Cardiac fibroblast (primary cell): ENCODE data around the gene TUBA8.
A peak's percentile ranks its signal among the peaks of the same experiment; 100 is the strongest.
"Not testable (repeated sequence)": the region's sequence is repeated elsewhere in the genome, so short reads cannot be mapped to it uniquely, and the experiment has no call there.

Experiments used
- DNase-seq, 2 donors: peaks; one replicate each; pipeline versions ENCODE4 v3.0.0 to v3.0.0-alpha.2; 2010; ENCODE audit warnings: low read depth in 2 of 2
- H3K4me3 ChIP-seq, 2 donors: replicated peaks in 1 of 2; 1 replicate in 1 of 2; 2 replicates in 1 of 2; pipeline ENCODE4 v1.5.1; 2011; ENCODE audit warnings: low read depth in 2 of 2, low read length in 2 of 2, mild to moderate bottlenecking in 2 of 2, moderate library complexity in 1 of 2
- TF ChIP-seq, protein P1 (sequence below): IDR thresholded peaks from one replicate; pipeline ENCODE4 v1.5.1; 2011; ENCODE audit warnings: low read depth, mild to moderate bottlenecking, low read length, inconsistent platforms

TUBA8 gene

DNA sequence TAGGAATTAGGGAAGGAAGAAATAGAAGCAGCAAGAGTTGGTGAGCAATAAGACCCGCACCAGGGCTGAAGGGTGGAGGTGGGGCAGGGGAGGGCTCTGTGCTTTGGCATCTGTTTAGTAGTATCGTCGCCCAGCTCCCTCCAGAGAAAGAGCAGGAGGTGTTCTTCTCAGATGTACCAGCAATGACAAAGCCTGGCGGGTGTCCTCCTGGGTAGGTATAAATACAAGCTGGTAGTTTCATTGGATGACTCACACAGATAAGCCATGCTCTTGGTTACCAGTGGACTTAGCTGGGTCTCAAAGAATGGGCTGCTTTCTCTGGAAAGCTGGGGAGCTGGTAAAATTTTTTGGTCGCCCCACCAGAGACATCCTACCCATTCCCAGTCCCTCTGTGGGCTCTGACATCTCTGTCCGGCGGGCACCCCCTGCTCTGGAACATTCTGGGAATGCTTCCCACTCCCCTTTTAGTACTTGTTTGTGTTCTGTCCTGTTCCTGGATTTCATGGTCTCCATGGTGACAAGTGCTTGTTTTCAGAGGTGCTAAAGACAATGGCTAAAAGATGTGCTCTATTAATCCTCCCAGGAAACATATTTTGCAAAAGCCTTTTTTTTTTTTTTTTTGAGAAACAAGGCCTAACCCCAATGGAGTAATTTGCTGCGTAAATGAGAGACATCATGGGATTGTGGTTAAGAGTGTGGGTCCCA is 15.4 kb upstream of the TUBA8 start:
- no peak for DNase-seq
- no peak overlapping the region for H3K4me3 ChIP-seq
- TF ChIP-seq, protein P1, sequence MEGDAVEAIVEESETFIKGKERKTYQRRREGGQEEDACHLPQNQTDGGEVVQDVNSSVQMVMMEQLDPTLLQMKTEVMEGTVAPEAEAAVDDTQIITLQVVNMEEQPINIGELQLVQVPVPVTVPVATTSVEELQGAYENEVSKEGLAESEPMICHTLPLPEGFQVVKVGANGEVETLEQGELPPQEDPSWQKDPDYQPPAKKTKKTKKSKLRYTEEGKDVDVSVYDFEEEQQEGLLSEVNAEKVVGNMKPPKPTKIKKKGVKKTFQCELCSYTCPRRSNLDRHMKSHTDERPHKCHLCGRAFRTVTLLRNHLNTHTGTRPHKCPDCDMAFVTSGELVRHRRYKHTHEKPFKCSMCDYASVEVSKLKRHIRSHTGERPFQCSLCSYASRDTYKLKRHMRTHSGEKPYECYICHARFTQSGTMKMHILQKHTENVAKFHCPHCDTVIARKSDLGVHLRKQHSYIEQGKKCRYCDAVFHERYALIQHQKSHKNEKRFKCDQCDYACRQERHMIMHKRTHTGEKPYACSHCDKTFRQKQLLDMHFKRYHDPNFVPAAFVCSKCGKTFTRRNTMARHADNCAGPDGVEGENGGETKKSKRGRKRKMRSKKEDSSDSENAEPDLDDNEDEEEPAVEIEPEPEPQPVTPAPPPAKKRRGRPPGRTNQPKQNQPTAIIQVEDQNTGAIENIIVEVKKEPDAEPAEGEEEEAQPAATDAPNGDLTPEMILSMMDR, result no peak

DNA sequence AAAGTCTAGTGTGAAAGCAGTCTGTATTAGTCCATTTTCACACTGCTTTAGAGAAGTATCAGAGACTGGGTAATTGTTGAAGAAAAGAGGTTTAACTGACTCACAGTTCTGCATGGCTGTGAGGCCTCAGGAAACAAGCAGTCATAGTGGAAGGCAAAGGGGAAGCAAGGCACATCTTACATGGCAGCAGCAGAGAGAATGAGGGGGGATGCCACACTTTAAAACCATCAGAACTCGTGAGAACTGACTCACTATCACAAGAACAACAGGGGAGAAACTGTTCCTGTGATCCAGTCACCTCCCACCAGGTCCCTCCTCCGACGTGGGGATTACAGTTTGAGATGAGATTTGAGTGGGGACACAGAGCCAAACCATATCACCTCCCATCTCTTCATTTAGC is 13.8 kb upstream of the TUBA8 start:
- TF ChIP-seq, protein P1, result no peak
- no peak for DNase-seq
- no peak overlapping the region for H3K4me3 ChIP-seq

DNA sequence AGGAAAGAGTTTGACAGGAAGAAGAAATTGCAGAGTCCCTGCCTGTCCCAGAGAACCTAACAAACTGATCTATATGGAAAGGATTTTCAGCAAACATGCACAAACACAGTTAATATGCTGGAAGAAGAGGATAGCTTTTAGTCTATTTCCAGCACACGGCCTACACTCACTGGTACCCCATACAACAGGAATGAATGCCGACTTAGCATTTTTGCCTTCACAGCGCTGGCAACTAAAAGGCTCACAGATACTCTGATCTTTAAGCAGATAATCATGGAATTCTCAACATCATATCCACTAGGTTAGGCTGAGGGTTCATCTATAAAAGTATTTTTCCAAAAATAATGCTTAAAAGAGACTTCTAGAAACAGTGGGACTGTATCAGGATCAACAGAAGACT is 9.8 kb upstream of the TUBA8 start:
- no peak overlapping the region for H3K4me3 ChIP-seq
- TF ChIP-seq, protein P1, result no peak
- DNase-seq, result no peak

DNA sequence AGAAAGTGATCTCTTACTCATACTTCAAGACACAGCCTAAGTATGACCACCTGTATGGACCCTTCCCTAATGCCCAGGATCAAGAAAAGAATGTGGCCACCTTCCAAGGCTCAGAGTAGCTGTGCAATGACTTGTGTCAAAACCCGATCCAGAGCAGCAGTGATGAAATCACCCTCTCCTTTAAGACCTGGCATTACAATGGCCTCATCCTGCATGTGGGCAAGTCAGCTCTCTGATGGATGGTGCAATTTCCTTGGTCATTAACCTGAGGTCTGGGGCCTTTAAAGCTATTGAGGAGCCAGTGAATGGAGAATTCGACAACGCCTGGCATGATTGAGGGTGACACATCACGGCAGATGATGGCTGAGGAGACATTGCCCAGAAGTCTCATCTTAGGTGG is 9.1 kb upstream of the TUBA8 start:
- no peak for DNase-seq
- TF ChIP-seq, protein P1, result no peak
- no peak overlapping the region for H3K4me3 ChIP-seq

DNA sequence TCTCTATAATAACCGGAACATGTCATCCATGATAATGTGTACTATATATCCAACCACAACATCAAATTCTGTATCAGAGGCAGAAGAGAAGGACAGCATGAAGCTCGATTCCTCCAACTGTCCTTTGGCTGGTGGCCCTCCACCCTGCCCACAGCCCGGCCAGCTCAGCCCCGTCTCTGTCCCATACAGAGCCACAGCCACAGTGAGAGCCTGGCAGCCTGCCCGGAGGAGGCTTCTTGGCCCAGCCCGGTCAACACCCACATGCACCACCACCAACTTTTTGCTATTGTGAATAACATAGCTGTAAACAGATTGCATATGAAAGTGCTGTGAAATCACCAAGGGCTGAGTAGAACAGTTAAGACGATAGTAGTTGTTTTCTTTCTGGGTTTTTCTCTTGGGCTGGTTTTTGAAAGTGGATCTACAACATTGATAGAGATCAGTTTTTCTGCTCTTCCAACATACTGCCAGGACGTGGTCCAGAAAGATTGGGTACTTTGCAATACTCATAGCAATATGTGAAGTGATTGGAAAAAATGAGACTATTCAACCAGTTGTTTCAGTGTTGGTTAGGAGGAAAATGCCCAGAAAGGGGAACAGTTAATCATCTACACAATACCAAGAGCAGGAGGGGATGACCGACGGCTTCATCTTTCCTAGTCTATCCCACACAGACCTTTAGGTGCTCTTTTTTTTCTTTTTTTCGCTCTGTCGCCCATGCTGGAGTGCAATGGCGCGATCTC is 6.9 kb upstream of the TUBA8 start:
- H3K4me3 ChIP-seq, result no peak overlapping the region
- TF ChIP-seq, protein P1, result no peak
- DNase-seq, result no peak

DNA sequence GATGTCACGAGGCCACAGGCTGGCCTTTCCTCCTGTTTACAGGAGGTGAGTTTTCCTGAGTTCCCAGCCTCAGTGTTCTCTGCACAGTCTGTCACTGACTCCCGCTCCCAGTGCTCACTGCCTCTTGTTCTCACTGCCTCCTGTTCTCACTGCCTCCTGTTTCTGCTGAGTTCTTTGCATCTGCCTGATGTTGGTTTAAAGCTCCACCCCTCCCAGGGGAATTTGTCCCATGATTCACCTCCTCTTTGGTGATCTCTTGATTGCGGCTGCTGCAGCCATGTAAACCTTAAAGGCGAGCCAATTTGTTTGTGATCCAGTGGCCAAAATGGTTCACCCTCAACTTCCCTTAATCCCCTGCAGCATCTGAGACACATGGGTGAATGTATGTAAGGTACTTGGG is 6.0 kb upstream of the TUBA8 start:
- peak; percentile 32 to 92 for DNase-seq
- TF ChIP-seq, protein P1, result no peak
- H3K4me3 ChIP-seq, result no peak overlapping the region

DNA sequence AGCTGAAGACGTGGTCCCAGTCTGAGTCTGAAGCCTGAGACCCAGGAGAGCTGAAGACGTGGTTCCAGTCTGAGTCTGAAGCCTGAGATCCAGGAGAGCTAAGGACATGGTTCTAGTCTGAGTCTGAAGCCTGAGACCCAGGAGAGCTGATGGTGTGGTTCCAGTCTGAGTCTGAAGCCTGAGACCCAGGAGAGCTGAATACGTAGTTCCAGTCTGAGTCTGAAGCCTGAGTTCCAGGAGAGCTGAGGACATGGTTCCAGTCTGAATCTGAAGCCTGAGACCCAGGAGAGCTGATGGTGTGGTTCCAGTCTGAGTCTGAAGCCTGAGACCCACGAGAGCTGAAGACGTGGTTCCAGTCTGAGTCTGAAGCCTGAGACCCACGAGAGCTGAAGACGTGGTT is 4.6 kb upstream of the TUBA8 start:
- not testable (repeated sequence) for DNase-seq, H3K4me3 ChIP-seq

DNA sequence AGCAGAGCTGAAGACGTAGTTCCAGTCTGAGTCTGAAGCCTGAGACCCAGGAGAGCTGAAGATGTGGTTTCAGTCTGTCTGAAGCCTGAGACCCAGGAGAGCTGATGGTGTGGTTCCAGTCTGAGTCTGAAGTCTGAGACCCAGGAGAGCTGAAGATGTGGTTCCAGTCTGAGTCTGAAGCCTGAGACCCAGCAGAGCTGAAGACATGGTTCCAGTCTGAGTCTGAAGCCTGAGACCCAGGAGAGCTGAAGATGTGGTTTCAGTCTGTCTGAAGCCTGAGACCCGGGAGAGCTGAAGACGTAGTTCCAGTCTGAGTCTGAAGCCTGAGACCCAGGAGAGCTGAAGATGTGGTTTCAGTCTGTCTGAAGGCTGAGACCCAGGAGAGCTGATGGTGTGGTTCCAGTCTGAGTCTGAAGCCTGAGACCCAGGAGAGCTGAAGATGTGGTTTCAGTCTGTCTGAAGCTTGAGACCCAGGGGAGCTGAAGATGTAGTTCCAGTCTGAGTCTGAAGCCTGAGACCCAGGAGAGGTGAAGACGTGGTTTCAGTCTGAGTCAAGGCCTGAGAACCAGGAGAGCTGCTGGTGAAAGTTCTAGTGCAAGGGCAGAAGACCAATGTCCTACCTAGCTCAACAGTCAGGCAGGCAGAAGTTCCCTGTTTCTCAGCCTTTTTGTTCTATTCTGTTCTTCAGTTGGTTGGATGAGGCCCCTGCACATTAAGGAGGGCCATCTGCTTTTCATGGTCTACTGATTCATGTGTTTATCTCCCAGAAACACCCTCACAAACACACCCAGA is 3.9 kb upstream of the TUBA8 start:
- H3K4me3 ChIP-seq, DNase-seq: not testable (repeated sequence)
